Measurements from ENCODE around the gene TSPEAR.

DNA sequence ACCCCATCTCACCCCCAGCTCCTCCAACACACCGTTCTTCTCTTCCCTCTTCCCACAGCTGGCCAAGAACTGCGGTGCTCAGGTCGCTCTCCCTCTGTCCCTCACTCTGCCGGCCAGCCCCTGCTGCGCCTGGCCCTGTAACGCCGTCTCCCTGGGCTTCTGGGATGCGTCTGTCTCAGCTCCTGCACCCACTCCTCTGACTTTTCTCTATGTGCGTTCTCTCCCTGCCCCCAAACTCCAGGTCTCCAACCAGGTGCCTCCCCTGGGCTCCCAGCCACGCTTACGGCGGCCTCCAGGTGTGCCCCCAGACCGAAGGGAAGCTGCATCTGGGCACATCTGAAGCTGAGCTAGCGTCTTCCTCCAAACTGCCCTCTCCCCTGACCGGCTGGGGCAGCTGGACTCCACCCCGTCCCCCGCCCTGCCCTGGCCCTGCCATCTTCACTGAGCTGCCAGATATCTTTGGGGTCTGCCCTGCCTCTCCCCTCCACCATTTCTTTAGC lies 11.8 kb downstream of the TSPEAR start:
- TF ChIP-seq POLR2A (IDR thresholded peaks at IDR 0.05) = no peak
- TF ChIP-seq, protein P1, sequence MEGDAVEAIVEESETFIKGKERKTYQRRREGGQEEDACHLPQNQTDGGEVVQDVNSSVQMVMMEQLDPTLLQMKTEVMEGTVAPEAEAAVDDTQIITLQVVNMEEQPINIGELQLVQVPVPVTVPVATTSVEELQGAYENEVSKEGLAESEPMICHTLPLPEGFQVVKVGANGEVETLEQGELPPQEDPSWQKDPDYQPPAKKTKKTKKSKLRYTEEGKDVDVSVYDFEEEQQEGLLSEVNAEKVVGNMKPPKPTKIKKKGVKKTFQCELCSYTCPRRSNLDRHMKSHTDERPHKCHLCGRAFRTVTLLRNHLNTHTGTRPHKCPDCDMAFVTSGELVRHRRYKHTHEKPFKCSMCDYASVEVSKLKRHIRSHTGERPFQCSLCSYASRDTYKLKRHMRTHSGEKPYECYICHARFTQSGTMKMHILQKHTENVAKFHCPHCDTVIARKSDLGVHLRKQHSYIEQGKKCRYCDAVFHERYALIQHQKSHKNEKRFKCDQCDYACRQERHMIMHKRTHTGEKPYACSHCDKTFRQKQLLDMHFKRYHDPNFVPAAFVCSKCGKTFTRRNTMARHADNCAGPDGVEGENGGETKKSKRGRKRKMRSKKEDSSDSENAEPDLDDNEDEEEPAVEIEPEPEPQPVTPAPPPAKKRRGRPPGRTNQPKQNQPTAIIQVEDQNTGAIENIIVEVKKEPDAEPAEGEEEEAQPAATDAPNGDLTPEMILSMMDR (IDR thresholded peaks at IDR 0.05) = no peak

Measured in right lobe of liver (tissue), 4 donors.